Spleen (tissue), 7 donors: ENCODE results near the gene CAMTA1.

Source experiments
- POLR2AphosphoS5 ChIP-seq, 3 donors: sonication (generic); formaldehyde crosslinking; IDR thresholded peaks; one replicate each; pipeline ENCODE4 v1.5.1; 2017; ENCODE audit warnings: antibody characterized with exemption in 3 of 3
- TF ChIP-seq, protein P1 (sequence below), 11 experiments: fragments of 200-600 bp in 7 of 11; fragments of 450-650 bp in 4 of 11; sonication (generic) in 4 of 11; IDR thresholded peaks in 8 of 11; conservative IDR thresholded peaks in 3 of 11; 1 replicate in 7 of 11; 2 replicates in 4 of 11; pipeline versions ENCODE4 v1.4.0 to v1.8.0; 2016 to 2021; ENCODE audit warnings: antibody characterized with exemption in 11 of 11, inconsistent platforms in 4 of 11, mild to moderate bottlenecking in 1 of 11
- donor health status: DM: no; HTN: no; CAD: no; lungs with moderate emphysema.
- donor health status: DM: no; HTN: no; CAD: no.
- donor health status: DM: no; HTN: no; CAD: no.

DNA sequence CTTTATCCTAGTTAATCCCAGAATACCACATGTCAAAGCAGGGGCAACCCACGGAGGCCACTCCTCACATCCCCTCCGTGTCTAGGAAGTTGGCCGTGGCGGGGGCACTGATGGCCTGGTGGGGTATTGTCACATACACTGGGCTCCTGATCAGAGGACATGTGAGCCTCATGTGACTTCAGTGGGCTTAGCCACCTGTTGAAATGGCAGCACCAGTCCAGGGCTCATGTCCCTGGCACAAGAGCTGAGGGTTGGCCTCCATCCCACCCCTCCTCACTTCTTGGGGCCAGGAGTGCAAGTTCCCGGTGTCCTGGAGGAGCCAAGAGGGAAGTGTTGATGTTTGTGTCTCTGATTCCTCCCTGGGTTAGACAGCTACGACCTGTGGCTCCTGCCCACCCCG lies 313.4 kb downstream of the CAMTA1 start:
- TF ChIP-seq, protein P1, sequence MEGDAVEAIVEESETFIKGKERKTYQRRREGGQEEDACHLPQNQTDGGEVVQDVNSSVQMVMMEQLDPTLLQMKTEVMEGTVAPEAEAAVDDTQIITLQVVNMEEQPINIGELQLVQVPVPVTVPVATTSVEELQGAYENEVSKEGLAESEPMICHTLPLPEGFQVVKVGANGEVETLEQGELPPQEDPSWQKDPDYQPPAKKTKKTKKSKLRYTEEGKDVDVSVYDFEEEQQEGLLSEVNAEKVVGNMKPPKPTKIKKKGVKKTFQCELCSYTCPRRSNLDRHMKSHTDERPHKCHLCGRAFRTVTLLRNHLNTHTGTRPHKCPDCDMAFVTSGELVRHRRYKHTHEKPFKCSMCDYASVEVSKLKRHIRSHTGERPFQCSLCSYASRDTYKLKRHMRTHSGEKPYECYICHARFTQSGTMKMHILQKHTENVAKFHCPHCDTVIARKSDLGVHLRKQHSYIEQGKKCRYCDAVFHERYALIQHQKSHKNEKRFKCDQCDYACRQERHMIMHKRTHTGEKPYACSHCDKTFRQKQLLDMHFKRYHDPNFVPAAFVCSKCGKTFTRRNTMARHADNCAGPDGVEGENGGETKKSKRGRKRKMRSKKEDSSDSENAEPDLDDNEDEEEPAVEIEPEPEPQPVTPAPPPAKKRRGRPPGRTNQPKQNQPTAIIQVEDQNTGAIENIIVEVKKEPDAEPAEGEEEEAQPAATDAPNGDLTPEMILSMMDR (IDR thresholded peaks at IDR 0.05 in 8 of 11, conservative IDR thresholded peaks at IDR 0.05 in 3 of 11) = no peak
- TF ChIP-seq POLR2AphosphoS5 (IDR thresholded peaks at IDR 0.05) = no peak
